Sigmoid colon (tissue), 4 donors: ENCODE results near the gene ACAA2.

Source experiments
- EP300 ChIP-seq, 4 donors: sonication (generic); formaldehyde crosslinking; IDR thresholded peaks; one replicate each; pipeline ENCODE4 v1.6.1; 2017; ENCODE audit warnings: antibody characterized with exemption in 4 of 4
- TF ChIP-seq, protein P1 (sequence below), 4 experiments: fragments of 450-650 bp in 3 of 4; fragments of 200-600 bp in 1 of 4; IDR thresholded peaks; one replicate each; pipeline ENCODE4 v1.5.1; 2016 to 2019; ENCODE audit warnings: antibody characterized with exemption in 4 of 4, mild to moderate bottlenecking in 3 of 4, moderate library complexity in 2 of 4

DNA sequence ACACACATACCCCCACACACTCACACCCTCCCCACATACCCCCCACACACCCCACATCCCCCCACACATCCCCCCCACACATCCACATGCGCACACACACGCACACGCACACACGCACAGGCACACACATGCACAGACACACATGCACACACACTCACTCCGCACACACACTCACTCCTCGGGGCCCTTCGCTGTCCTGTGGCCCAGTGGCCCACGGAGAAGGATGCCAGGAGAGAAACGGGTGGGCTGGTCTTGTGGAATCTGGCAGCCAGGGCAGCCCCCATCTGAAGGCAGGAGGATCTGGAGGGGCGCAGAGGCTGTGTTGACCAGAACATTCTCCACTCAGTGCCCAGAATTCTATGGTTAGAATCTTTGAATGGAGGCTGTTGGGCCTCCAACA, 51.6 kb downstream of the ACAA2 start:
- TF ChIP-seq, protein P1, sequence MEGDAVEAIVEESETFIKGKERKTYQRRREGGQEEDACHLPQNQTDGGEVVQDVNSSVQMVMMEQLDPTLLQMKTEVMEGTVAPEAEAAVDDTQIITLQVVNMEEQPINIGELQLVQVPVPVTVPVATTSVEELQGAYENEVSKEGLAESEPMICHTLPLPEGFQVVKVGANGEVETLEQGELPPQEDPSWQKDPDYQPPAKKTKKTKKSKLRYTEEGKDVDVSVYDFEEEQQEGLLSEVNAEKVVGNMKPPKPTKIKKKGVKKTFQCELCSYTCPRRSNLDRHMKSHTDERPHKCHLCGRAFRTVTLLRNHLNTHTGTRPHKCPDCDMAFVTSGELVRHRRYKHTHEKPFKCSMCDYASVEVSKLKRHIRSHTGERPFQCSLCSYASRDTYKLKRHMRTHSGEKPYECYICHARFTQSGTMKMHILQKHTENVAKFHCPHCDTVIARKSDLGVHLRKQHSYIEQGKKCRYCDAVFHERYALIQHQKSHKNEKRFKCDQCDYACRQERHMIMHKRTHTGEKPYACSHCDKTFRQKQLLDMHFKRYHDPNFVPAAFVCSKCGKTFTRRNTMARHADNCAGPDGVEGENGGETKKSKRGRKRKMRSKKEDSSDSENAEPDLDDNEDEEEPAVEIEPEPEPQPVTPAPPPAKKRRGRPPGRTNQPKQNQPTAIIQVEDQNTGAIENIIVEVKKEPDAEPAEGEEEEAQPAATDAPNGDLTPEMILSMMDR (IDR thresholded peaks at IDR 0.05), result no peak
- TF ChIP-seq EP300 (IDR thresholded peaks at IDR 0.05), result no peak
